ENCODE results near the gene PRR5.
A peak's percentile ranks its signal among the peaks of the same experiment; 100 is the strongest.

Gene PRR5

GRCh38 chr22:44752285-44753188 lies 50.5 kb downstream of the PRR5 start, which contains the start of gene ARHGAP8:
TSS of gene ARHGAP8 (plus strand) at chr22:44752575. CDS start at chr22:44786528, 33,953 bp downstream.
- no peak within 1 kb of the TSS for H3K27ac ChIP-seq (ENCODE audit: low read depth, low read length)
- peaks cover 25% of the 10 kb centered on the region for H3K4me1 ChIP-seq (ENCODE audit: control insufficient read depth, insufficient read depth, low read length)
- no peaks in the 10 kb centered on the region for H3K36me3 ChIP-seq (ENCODE audit: control insufficient read depth, insufficient read depth, low read length)
- no peaks in the 10 kb centered on the region for H3K9me3 ChIP-seq (ENCODE audit: control insufficient read depth, insufficient read depth, low read depth, low read length)
- peaks cover 15% of the 10 kb centered on the region; the same call in 1 of the 2 replicates for H3K27me3 ChIP-seq (ENCODE audit: control insufficient read depth, insufficient read depth, low read length)
- peak within 1 kb of the TSS; percentile 42 for H3K9ac ChIP-seq (ENCODE audit: low read length)
- peak within 1 kb of the TSS; percentile 70 for H3K4me3 ChIP-seq (ENCODE audit: low read depth, low read length)

- H3K9ac ChIP-seq (ENCODE audit: low read length), result peak overlapping the region; percentile 42
- H3K9me3 ChIP-seq (ENCODE audit: control insufficient read depth, insufficient read depth, low read depth, low read length), result no peaks in the 10 kb centered on the region
- no peaks in the 10 kb centered on the region for H3K36me3 ChIP-seq (ENCODE audit: control insufficient read depth, insufficient read depth, low read length)
- H3K4me1 ChIP-seq (ENCODE audit: control insufficient read depth, insufficient read depth, low read length), result peaks cover 25% of the 10 kb centered on the region
- no peak overlapping the region for H3K27ac ChIP-seq (ENCODE audit: low read depth, low read length)
- H3K4me3 ChIP-seq (ENCODE audit: low read depth, low read length), result peak overlapping the region; percentile 70
- H3K27me3 ChIP-seq (ENCODE audit: control insufficient read depth, insufficient read depth, low read length), result peaks cover 15% of the 10 kb centered on the region; the same call in 1 of the 2 replicates
These were observed 51.4 kb downstream of the PRR5 start for GRCh38 chr22:44753189-44754042.

- Histone ChIP-seq H3K36me3 (ENCODE audit: control insufficient read depth, insufficient read depth, low read length) (no peaks in the 10 kb centered on the region), H3K4me3 (ENCODE audit: low read depth, low read length) (peak overlapping the region; percentile 9; the same call in 1 of the 2 replicates), H3K9ac (ENCODE audit: low read length) (no peak overlapping the region), H3K27ac (ENCODE audit: low read depth, low read length) (no peak overlapping the region), H3K4me1 (ENCODE audit: control insufficient read depth, insufficient read depth, low read length) (peaks cover 38% of the 10 kb centered on the region), H3K27me3 (ENCODE audit: control insufficient read depth, insufficient read depth, low read length) (peaks cover 15% of the 10 kb centered on the region; the same call in 1 of the 2 replicates), H3K9me3 (ENCODE audit: control insufficient read depth, insufficient read depth, low read depth, low read length) (no peaks in the 10 kb centered on the region)
These were observed 53.0 kb downstream of the PRR5 start for GRCh38 chr22:44754998-44755397.

- Histone ChIP-seq H3K27me3 (ENCODE audit: control insufficient read depth, insufficient read depth, low read length) (peaks cover 15% of the 10 kb centered on the region; the same call in 1 of the 2 replicates), H3K4me3 (ENCODE audit: low read depth, low read length) (peak overlapping the region; percentile 9), H3K27ac (ENCODE audit: low read depth, low read length) (no peak overlapping the region), H3K4me1 (ENCODE audit: control insufficient read depth, insufficient read depth, low read length) (peaks cover 38% of the 10 kb centered on the region), H3K36me3 (ENCODE audit: control insufficient read depth, insufficient read depth, low read length) (no peaks in the 10 kb centered on the region), H3K9ac (ENCODE audit: low read length) (no peak overlapping the region), H3K9me3 (ENCODE audit: control insufficient read depth, insufficient read depth, low read depth, low read length) (no peaks in the 10 kb centered on the region)
These were observed 53.4 kb downstream of the PRR5 start for GRCh38 chr22:44755417-44755816.

GRCh38 chr22:44755956-44756361 lies 54.0 kb downstream of the PRR5 start:
- Histone ChIP-seq H3K4me1 (ENCODE audit: control insufficient read depth, insufficient read depth, low read length) (peaks cover 38% of the 10 kb centered on the region), H3K4me3 (ENCODE audit: low read depth, low read length) (peak overlapping the region; percentile 9), H3K9ac (ENCODE audit: low read length) (peak overlapping the region; percentile 1)

GRCh38 chr22:44758344-44758973 lies 56.5 kb downstream of the PRR5 start:
- no peak overlapping the region for H3K27ac ChIP-seq (ENCODE audit: low read depth, low read length)

More at GRCh38 chr22:44755956-44756361, 54.0 kb downstream of the PRR5 start:
- Histone ChIP-seq H3K9me3 (ENCODE audit: control insufficient read depth, insufficient read depth, low read depth, low read length) (no peaks in the 10 kb centered on the region), H3K27me3 (ENCODE audit: control insufficient read depth, insufficient read depth, low read length) (peaks cover 15% of the 10 kb centered on the region; the same call in 1 of the 2 replicates), H3K27ac (ENCODE audit: low read depth, low read length) (no peak overlapping the region), H3K36me3 (ENCODE audit: control insufficient read depth, insufficient read depth, low read length) (0 out of 2 replicates have a peak, but pooled peaks cover 1% of the 10 kb centered on the region)

GRCh38 chr22:44759001-44759400 lies 57.0 kb downstream of the PRR5 start:
- no peaks in the 10 kb centered on the region for H3K9me3 ChIP-seq (ENCODE audit: control insufficient read depth, insufficient read depth, low read depth, low read length)
- H3K27me3 ChIP-seq (ENCODE audit: control insufficient read depth, insufficient read depth, low read length), result peaks cover under 1% of the 10 kb centered on the region; the same call in 1 of the 2 replicates

More at GRCh38 chr22:44758344-44758973, 56.5 kb downstream of the PRR5 start:
- Histone ChIP-seq H3K27me3 (ENCODE audit: control insufficient read depth, insufficient read depth, low read length) (peaks cover 6% of the 10 kb centered on the region; the same call in 1 of the 2 replicates), H3K9me3 (ENCODE audit: control insufficient read depth, insufficient read depth, low read depth, low read length) (no peaks in the 10 kb centered on the region), H3K4me1 (ENCODE audit: control insufficient read depth, insufficient read depth, low read length) (peaks cover 36% of the 10 kb centered on the region), H3K9ac (ENCODE audit: low read length) (no peak overlapping the region), H3K4me3 (ENCODE audit: low read depth, low read length) (no peak overlapping the region), H3K36me3 (ENCODE audit: control insufficient read depth, insufficient read depth, low read length) (0 out of 2 replicates have a peak, but pooled peaks cover 6% of the 10 kb centered on the region)

GRCh38 chr22:44759430-44760310 lies 57.7 kb downstream of the PRR5 start:
- peaks cover 28% of the 10 kb centered on the region for H3K4me1 ChIP-seq (ENCODE audit: control insufficient read depth, insufficient read depth, low read length)
- 0 out of 2 replicates have a peak, but pooled peaks cover 6% of the 10 kb centered on the region for H3K36me3 ChIP-seq (ENCODE audit: control insufficient read depth, insufficient read depth, low read length)
- H3K27me3 ChIP-seq (ENCODE audit: control insufficient read depth, insufficient read depth, low read length), result no peaks in the 10 kb centered on the region
- H3K27ac ChIP-seq (ENCODE audit: low read depth, low read length), result no peak overlapping the region
- no peak overlapping the region for H3K4me3 ChIP-seq (ENCODE audit: low read depth, low read length)
- H3K9me3 ChIP-seq (ENCODE audit: control insufficient read depth, insufficient read depth, low read depth, low read length), result no peaks in the 10 kb centered on the region
- H3K9ac ChIP-seq (ENCODE audit: low read length), result no peak overlapping the region

More at GRCh38 chr22:44759001-44759400, 57.0 kb downstream of the PRR5 start:
- H3K27ac ChIP-seq (ENCODE audit: low read depth, low read length), result no peak overlapping the region
- H3K36me3 ChIP-seq (ENCODE audit: control insufficient read depth, insufficient read depth, low read length), result 0 out of 2 replicates have a peak, but pooled peaks cover 6% of the 10 kb centered on the region
- no peak overlapping the region for H3K4me3 ChIP-seq (ENCODE audit: low read depth, low read length)
- H3K9ac ChIP-seq (ENCODE audit: low read length), result no peak overlapping the region
- H3K4me1 ChIP-seq (ENCODE audit: control insufficient read depth, insufficient read depth, low read length), result peaks cover 31% of the 10 kb centered on the region

GRCh38 chr22:44760476-44760875 lies 58.5 kb downstream of the PRR5 start:
- no peak overlapping the region for H3K4me3 ChIP-seq (ENCODE audit: low read depth, low read length)
- H3K27ac ChIP-seq (ENCODE audit: low read depth, low read length), result no peak overlapping the region
- H3K36me3 ChIP-seq (ENCODE audit: control insufficient read depth, insufficient read depth, low read length), result 0 out of 2 replicates have a peak, but pooled peaks cover 6% of the 10 kb centered on the region
- no peak overlapping the region for H3K9ac ChIP-seq (ENCODE audit: low read length)
- no peaks in the 10 kb centered on the region for H3K27me3 ChIP-seq (ENCODE audit: control insufficient read depth, insufficient read depth, low read length)
- H3K9me3 ChIP-seq (ENCODE audit: control insufficient read depth, insufficient read depth, low read depth, low read length), result no peaks in the 10 kb centered on the region
- peaks cover 23% of the 10 kb centered on the region for H3K4me1 ChIP-seq (ENCODE audit: control insufficient read depth, insufficient read depth, low read length)

All from HUES6 (cell line).